ENCODE measurements around the gene DEFB108B.
"Not testable (repeated sequence)": the region's sequence is repeated elsewhere in the genome, so short reads cannot be mapped to it uniquely, and the experiment has no call there.

GRCh38 chr11:71821539-71821938 lies 11.5 kb upstream of the DEFB108B start:
- not testable (repeated sequence) for TF ChIP-seq POLR2A, CTCF (IDR thresholded peaks at IDR 0.05)
